GM18870 (cell line): ENCODE measurements around the gene CNIH3.
A peak's percentile ranks its signal among the peaks of the same experiment; 100 is the strongest.

Experiments
- ATAC-seq: cut with Tn5 transposase; IDR thresholded peaks from one replicate; pipeline ENCODE4 v1.9.1; 2021; ENCODE audit warnings: moderate library complexity; ENCODE audit not compliant: unreplicated experiment

The CNIH3 gene

DNA sequence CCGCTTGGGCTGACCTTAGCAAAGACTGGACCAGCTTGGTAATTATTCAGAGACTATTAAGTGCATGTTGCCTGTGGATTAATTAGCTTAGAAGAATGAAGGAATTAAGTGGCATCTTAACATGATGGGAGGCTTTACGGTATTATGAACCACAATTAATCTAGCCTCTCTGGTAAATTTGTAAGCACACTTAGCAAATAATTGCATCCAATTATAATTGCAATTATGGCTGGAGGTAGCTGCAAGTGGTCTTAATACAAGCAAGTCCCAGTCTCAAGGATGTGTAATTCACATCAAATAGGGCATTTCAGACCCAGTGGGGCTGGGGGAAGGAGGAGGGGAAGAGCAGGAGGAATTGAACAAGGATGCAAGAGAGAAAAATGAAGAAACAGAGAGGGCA lies 151.6 kb downstream of the CNIH3 start:
- no peak for ATAC-seq

DNA sequence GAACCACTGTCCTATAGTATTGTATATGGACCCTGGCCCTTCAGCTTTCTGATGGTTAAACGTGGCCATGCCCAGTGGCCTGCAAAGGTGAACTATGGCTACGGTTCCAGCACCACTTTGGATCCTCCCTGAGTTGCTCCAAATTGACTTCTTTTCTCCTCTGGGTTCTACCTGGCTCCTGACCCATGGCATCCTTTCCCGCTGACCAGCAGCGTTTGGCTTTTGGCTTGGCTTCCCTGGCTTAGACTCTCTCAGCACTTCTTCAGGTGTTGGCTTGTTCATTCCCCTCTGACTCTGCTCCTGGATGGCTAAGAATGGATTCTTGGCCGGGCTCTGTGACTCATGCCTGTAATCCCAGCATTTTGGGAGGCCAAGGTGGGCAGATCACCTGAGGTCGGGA lies 152.9 kb downstream of the CNIH3 start:
- no peak for ATAC-seq

DNA sequence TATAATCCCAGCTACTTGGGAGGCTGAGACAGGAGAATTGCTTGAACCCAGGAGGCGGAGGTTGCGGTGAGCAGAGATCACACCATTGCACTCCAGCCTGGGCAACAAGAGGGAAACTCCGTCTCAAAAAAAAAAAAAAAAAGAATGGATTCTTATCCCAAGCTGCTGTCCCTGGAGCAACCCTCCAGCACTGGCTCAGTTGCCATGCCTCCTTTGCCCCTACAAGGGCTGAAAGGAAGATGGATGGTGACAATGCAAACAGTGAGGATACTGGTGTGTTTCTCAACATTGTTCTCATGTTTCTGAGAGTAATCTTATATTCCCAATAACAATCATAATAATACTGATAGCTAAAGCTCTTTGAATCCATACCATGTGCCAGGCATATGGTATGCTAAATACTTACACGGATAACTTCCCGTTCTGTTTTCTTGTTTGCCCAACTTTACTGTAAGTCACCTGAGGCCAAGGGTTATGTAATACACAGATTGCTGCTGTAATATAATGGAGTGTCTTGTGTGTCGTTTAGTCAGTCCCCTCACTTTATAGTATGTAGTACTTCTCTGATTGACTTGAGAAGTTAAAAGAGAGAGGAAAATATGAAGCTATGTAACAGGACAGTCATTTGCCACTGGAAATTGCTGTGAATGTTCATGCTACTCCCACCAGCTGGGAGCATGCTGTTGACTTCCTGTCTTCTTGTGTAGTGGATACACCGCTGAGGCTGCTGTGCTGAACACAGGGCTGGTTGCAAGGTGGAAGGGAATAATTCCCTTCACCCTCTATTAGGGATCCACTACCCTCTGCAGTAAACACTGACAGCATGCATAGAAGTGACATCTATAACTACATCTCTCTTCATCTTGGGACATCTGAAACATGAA lies 153.6 kb downstream of the CNIH3 start:
- ATAC-seq: no peak

DNA sequence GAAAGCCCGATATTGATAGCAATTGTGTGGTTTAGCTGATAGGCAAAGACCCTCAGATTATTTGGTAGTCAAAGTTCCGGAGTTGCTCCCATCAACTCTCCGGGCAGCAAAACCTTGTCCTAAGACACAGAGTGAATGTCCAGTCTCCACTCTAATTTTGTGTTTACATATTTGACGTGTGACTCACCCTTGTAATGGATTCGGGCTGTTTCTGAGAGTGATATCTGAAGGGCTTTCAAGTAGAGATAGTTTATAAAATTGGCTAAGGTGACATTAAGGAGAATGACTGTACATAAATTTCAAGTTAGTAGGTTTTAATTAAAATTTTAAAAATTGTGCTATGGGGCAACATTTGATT lies 154.2 kb downstream of the CNIH3 start:
- no peak for ATAC-seq

DNA sequence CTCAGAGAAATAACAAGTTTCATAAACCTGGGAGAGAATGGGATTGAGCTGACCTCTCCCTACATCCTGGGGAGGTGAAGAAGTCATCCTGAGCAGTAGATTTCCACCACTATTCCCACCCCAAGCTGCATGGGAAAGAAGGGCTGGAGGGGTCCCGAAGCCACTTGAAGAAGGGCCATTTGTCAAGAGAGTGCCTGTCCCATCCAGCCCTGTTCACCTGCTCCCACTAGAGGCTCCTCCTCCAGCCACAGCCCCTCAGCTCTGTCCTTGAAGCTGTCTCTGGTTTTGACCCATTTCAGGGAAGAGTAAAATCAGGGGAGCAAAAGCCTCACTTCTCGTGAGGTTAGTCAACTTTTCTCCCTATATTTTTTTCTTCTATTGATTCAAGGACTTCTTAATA lies 157.5 kb downstream of the CNIH3 start:
- ATAC-seq: no peak

DNA sequence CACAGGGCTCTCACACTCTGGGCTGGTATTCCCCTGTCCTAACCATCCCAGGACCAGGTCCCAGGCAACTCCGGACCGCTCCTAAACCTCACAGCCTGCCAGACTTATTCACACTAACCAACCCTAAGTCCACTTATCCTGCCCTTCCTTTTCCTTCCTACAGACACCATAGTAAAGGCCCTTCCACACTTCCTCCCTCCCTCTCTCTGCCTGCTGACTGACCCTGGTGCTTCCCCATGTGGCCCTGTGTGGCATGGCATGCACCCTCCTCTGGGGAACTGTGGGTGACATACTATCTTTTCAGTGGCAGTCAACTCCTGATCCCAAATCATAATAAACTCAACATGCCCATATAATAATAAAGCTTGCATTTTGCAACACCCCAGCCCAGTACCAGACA lies 158.3 kb downstream of the CNIH3 start:
- no peak for ATAC-seq

DNA sequence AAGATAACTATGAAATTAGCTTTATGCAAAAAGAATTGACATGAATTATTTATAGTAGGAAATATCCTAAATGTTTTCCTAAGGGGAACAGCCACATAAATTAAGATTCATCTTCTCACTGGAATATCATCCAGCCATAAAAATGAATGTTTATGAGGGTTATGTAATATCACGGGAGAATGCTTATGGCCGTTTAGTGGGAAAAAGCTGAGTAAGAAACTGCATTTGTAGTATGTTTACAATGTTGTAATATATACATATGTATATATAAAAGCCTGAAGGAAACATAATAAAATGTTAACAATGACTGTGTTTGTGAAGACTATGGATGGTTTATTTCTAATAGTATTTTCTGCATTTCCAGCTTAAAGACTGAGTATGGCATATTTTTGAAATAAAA lies 161.1 kb downstream of the CNIH3 start:
- no peak for ATAC-seq

DNA sequence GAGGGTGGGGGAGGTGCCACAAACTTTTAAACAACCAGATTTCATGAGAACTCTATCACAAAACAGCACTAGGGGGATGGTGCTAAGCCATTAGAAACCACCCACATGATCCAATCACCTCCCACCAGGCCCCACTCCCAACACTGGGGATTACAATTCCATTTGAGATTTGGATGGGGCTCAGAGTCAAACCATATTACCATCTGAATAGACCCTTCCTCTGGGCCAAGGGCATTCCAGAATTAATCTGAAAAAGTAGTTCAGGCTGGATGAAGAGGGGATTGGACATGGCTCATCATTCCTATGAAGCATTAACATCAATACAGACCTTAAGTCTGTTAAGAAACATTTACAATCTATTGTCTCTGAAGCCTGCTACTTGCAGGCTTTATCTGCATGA lies 163.4 kb downstream of the CNIH3 start:
- ATAC-seq: no peak

DNA sequence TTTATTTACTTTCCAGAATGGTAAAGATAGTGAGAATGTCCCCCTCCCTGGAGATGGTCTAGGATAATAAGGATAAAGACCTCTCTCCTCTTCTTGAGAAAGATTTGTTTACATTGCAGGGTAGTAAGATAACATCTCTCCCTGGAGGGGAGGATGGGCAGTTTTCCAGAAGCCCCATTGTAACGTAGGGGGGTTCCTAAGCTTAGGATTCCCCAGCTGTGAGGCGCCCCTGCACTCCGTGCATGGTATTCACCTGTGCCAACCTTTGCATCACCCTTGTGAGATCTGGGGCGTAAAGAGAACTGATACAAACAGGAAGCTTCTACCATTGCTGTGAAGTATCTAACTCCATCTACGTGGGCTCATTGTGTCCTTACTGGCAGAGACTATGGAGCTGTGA lies 164.6 kb downstream of the CNIH3 start:
- no peak for ATAC-seq

DNA sequence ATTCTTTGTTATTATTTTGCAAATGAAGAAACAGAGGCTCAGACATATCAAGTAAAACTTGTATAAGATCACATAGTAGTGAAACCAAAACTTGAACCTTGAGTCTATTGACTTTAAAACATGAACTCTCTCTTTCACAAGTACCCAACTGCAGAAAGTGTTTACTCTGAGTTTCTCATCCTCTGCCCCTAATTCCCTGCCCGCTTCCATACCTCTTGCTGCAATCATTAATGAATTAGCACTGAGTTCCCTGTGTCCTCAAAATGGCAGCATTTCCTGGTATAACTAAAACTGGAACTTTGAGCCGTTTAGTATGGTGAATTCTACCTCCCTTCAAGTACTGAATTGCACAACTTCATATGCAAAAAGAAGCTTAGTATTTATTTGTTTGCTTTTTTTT lies 165.7 kb downstream of the CNIH3 start:
- ATAC-seq: peak; percentile 45

DNA sequence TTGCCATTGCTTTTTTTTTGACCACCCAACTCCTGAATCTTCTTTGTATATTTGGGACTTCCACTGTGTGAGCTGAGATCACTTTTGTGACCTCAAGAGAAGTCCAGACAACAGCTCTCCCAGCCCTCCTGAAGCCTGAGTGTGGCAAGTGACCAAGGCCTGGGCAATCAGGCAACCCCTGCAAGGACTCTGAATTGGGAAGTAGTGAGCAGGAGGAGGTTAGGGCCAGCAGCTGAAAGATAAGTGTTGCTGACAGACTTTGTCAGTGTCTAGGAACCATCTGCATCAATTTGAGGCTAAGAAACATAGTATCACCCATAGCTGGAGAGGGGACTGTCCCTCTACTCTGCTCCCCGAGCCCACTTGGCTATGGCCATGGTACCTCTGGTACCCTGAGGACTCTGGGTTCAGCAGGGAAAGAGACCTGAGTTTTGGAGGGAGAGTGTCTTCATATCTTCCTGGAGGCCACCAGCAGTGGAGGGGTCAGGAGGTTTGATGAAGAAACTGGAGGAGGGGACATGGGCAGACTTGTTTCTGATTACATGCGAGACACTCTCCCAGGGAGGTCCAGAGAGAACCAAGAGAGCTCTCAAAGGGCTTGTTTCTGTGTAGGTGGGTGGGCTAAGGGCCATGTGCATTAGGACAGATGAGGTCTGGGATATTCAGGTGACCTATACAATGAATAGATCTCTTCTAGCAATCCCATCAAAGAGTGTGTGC lies 166.3 kb downstream of the CNIH3 start:
- no peak for ATAC-seq

DNA sequence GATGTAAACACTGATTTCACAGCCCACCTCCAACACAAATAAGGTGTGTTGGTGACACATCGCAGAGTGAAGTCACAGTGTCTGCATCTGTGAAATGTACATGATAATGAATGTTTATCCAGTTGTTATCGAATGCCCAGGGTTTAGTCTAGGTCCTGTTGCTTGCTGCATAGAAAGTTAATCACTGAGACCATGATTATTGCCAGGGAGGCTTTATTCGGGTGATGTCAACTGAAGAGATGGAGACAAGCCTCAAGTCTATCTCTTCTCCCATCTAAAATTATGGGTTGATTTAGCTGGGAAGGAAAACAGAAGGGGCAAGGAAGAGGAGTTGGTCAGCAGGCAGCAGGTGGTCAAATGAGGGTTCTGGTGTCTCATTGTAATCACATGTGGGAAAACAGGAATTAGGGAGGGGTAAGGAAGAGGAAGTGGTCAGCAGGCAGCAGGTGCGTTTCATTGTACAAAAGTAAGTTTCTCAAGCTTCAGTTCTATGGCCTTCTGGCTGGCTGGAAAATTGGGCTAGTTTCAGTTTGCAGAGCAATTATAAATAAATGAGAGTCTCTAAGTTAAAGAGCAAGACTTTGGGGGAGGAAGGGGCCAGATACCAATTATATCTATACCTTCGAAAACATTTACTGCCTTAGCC lies 167.0 kb downstream of the CNIH3 start:
- ATAC-seq: peak; percentile 76

DNA sequence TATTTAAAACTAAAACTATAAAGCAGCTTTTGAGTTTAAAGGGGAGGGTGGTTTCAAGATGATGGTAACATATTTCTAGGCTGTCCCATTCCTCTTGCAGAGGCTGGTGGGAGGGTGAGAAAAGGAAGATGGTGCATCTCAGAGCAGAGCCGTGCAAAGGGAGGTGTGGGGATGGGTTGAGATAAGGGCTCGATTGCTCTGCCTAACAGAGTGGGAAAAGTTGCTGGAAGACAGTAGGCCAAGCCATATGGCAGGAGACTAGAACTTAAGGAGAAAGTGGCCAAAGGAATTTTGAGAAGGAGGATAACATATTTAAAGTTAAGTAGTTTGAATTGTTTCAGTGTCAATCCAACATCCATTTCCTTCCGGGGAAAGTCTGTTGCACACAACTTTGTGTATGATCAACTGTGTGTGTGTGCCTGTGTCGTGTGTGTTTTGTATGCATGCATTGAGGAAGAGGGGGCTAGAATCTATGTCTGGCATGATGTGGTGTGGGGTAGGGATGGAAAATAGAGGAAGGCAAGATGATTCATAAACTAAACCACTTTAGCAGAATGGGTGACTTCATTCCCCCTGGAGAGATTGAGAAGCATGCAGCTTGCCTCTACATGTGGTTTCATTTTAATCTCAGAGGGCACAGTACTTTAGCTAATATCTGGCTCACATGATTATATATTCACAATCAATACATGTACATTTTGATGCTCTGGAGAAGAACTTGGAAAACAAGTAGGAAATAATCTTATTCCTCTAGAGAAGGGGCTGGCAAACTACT lies 168.3 kb downstream of the CNIH3 start:
- no peak for ATAC-seq

DNA sequence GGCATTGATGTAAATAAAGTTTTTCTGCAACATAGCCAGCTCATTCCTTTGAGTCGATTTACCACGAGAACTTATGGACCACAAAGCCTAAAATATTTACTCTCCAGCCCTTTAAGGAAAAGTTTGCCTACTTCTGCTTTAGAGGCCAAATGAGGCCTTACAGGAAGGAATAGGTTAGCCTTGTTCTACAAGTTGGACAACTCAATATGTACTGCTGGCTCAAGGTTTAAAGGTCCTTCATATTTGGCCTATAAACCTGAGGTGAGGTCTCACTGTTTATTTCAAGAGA lies 168.9 kb downstream of the CNIH3 start:
- ATAC-seq: no peak

DNA sequence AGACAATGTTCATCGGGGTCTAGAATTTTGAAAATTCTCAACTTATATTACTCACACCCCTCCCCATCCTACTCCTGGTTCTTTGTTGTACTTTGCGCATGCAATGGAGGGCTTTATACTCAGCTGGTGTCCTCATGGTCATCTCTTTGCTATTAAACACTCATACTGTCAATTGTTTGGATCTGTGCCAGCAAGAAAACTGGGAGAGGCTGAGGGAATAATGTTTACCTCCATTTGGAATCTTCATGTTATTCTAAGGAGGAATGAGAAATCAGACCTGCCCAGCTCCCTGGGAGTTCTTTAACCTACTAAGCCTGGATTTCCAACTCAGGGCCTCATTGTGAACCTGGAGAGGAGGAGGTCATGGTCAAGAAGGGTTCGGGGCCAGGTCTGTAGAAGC lies 169.5 kb downstream of the CNIH3 start:
- ATAC-seq: no peak

DNA sequence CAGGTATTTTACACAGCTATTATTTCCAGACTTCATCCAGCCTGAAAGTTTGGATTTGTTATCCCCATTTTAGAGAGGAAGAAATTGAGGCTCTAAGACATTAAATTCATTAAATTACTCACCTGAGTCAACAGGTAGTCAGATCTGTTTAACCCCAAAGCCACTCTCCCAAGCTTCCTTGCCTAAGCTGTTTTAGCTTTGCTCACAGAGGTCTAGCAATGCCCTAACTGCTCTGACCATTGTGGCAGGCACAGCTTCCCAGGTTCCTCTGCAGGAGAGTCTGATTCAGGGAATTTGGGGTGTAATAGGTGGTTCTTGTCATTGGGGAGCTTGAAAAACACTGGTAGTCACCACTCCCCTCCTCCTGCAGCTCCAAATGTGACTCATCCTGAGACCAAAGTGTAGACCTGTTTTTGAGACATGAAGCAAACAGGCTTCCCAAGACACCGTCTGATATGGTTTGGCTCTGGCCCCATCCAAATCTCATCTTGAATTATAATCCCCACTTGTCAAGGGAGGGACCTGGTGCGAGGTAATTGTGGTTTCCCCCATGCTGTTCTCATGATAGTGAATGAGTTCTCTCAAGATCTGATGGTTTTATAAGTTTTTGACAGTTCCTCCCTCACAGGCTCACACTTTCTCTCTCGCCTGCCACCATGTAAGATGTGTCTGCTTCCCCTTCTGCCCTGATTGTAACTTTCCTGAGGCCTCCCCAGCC lies 170.6 kb downstream of the CNIH3 start:
- ATAC-seq: no peak

DNA sequence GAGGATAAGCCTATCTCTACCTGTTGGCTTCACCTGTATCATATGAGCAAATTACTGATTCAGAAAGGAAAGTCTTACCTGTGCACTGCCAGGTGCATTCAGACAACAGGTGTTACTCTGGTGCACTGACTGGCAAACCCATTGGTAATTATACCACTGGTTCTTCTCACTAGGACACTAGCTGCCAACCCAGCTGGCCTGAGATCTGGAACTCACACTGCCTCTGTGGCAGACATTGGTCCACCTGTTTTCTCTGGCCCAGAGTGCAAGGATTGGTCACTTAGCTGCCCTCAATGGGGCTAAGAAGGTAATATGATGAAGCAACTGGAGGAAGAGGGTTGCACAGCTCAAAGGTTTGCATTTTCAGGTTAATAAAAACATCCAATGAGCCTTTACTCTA lies 173.2 kb downstream of the CNIH3 start:
- ATAC-seq: no peak
